Peyer's patch (tissue), 4 donors: Measurements from ENCODE around the gene FNDC3B.

Source experiments
- CTCF ChIP-seq, 6 experiments: fragments of 450-650 bp in 4 of 6; fragments of 200-600 bp in 2 of 6; sonication (generic) in 1 of 6; IDR thresholded peaks; one replicate each; pipeline ENCODE4 v1.5.1; 2017 to 2019; ENCODE audit warnings: antibody characterized with exemption in 6 of 6, mild to moderate bottlenecking in 3 of 6, moderate library complexity in 1 of 6
- POLR2A ChIP-seq, 2 donors: fragments of 450-650 bp; IDR thresholded peaks; one replicate each; pipeline ENCODE4 v1.5.1; 2017; ENCODE audit warnings: antibody characterized with exemption in 2 of 2, mild to moderate bottlenecking in 2 of 2, moderate library complexity in 2 of 2

- TF ChIP-seq CTCF (IDR thresholded peaks at IDR 0.05) (no peak), POLR2A (IDR thresholded peaks at IDR 0.05) (no peak)
Observed at GRCh38 chr3:172054115-172054764, 14.9 kb downstream of the FNDC3B start.
